ENCODE data around the gene TMPRSS11A. TPM values are rescaled to one million over a fixed set of nuclear protein-coding genes. Genes with fewer than 3 reads are reported as not detected.
A peak's percentile ranks its signal among the peaks of the same experiment; 100 is the strongest.

TMPRSS11A gene
- total and polyA plus RNA-seq, 2 donors (not counting 3 experiments of a cell fraction or from before 2014, with no cell fraction given), result not detected

GRCh38 chr4:67886281-67886680, 77.0 kb downstream of the TMPRSS11A start:
- peak; percentile 70 for TF ChIP-seq FOS (IDR thresholded peaks at IDR 0.05; ENCODE audit: borderline replicate concordance, insufficient read depth, low read length)
- TF ChIP-seq POLR2AphosphoS5 (IDR thresholded peaks at IDR 0.05; ENCODE audit: insufficient read depth, low read depth, low read length), result no peak
- peak; percentile 71 for TF ChIP-seq JUN (IDR thresholded peaks at IDR 0.05; ENCODE audit: borderline replicate concordance, insufficient read depth, insufficient read length, low read depth)
- TF ChIP-seq CTCF (IDR thresholded peaks at IDR 0.05; ENCODE audit: extremely low read depth in 1 of 2, insufficient read depth in 1 of 2, low read depth in 1 of 2, low read length in 2 of 2), result no peak
- peak overlapping the region; percentile 86 for H3K4me2 ChIP-seq (ENCODE audit: insufficient read depth, low read length)
- no peaks in the 10 kb centered on the region for H3K9me3 ChIP-seq (replicated peaks; ENCODE audit: control insufficient read depth, insufficient read depth, low read length)
- H3K9ac ChIP-seq (replicated peaks; ENCODE audit: extremely low read depth, insufficient read depth, low read length), result peak overlapping the region; percentile 82
- peak overlapping the region; percentile 96 for H3K27ac ChIP-seq (ENCODE audit: insufficient read depth, low read depth, low read length)
- H3K36me3 ChIP-seq (ENCODE audit: control insufficient read depth in 2 of 2, extremely low read depth in 1 of 2, insufficient read depth in 2 of 2, low read length in 2 of 2), result no peaks in the 10 kb centered on the region
- ChIA-PET CTCF (interaction anchor here (1.0 to 1.9 kb wide), 6 partner anchors 17 to 185 kb away, joined by 3 to 14 read pairs (median 4); partner anchors contain the start of gene UBA6), POLR2A (no interaction called here)
- peak; percentile 84 for FAIRE-seq
- peak overlapping the region; percentile 62 for H2AFZ ChIP-seq (ENCODE audit: low read depth, low read length)
- H3K4me1 ChIP-seq (ENCODE audit: control insufficient read depth, extremely low read depth, insufficient read depth, low read length), result peaks cover 18% of the 10 kb centered on the region
- intact Hi-C loops (cut with micrococcal nuclease), result loop anchor here (1.0 kb wide), 2 partner anchors 24 to 464 kb away; partner anchors contain the start of gene YTHDC1
- H4K20me1 ChIP-seq (replicated peaks; ENCODE audit: control insufficient read depth, extremely low read depth, insufficient read depth, low read length), result no peaks in the 10 kb centered on the region
- dilution Hi-C loops (cut with MboI; ENCODE audit: extremely low pct_ligation_motif_present, low sequenced_read_pairs), result no loop called here
- H3K9me1 ChIP-seq (replicated peaks; ENCODE audit: control insufficient read depth, extremely low read depth, insufficient read depth, low read length), result no peaks in the 10 kb centered on the region
- peak; percentile 91 for DNase-seq (ENCODE audit: low read depth, low spot score)
- H3K4me3 ChIP-seq (replicated peaks in 1 of 3; ENCODE audit: insufficient read depth in 1 of 3, low read depth in 1 of 3, low read length in 3 of 3), result peak overlapping the region in 1 of 3 experiments; percentile 40
- H3K79me2 ChIP-seq (ENCODE audit: control insufficient read depth, insufficient read depth, low read length), result no peaks in the 10 kb centered on the region
- H3K27me3 ChIP-seq (ENCODE audit: control insufficient read depth in 2 of 2, insufficient read depth in 2 of 2, low read length in 2 of 2), result no peaks in the 10 kb centered on the region
- no TSS peak for BruUV-seq (replicated peaks)

DNA sequence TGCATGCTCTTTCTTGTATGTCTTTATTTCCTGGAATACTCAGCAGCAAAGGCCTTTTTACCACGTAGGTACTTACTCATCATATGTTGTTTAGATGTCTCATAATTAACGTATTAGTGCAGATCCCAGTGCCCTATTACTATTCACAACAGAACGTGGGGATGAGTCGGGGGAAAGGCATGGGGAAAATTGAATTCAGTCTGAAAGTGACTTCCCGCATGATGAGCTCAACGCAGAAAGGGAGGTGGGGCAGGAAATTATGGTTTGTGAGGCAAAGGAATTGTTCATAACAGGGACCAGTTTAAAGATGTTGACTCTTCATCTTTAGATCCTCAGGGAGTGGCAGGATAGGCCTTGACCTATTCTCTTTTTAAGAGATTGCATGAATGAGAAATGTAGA, 77.5 kb downstream of the TMPRSS11A start:
- POLR2A ChIA-PET, result no interaction called here
- intact Hi-C loops (cut with micrococcal nuclease) (loop anchor here (1.0 kb wide), 2 partner anchors 25 to 465 kb away; partner anchors contain the start of gene YTHDC1), dilution Hi-C loops (cut with MboI; ENCODE audit: extremely low pct_ligation_motif_present, low sequenced_read_pairs) (no loop called here)
- H3K9me3 ChIP-seq (replicated peaks; ENCODE audit: control insufficient read depth, insufficient read depth, low read length), result no peaks in the 10 kb centered on the region
- DNase-seq (ENCODE audit: low read depth, low spot score), result peak; percentile 91
- CTCF ChIA-PET, result interaction anchor here (1.0 to 1.9 kb wide), 6 partner anchors 16 to 185 kb away, joined by 3 to 14 read pairs (median 4); partner anchors contain the start of gene UBA6
- peak overlapping the region; percentile 96 for H3K27ac ChIP-seq (ENCODE audit: insufficient read depth, low read depth, low read length)
- TF ChIP-seq JUN (IDR thresholded peaks at IDR 0.05; ENCODE audit: borderline replicate concordance, insufficient read depth, insufficient read length, low read depth) (peak; percentile 40), FOS (IDR thresholded peaks at IDR 0.05; ENCODE audit: borderline replicate concordance, insufficient read depth, low read length) (peak; percentile 76), POLR2A (IDR thresholded peaks at IDR 0.05; ENCODE audit: low read depth, low read length) (no peak)
- no peaks in the 10 kb centered on the region for H3K36me3 ChIP-seq (ENCODE audit: control insufficient read depth in 2 of 2, extremely low read depth in 1 of 2, insufficient read depth in 2 of 2, low read length in 2 of 2)
- H3K27me3 ChIP-seq (ENCODE audit: control insufficient read depth in 2 of 2, insufficient read depth in 2 of 2, low read length in 2 of 2), result no peaks in the 10 kb centered on the region
- BruUV-seq (replicated peaks), result TSS peak; percentile 87
- H3K9me1 ChIP-seq (replicated peaks; ENCODE audit: control insufficient read depth, extremely low read depth, insufficient read depth, low read length), result no peaks in the 10 kb centered on the region
- H3K79me2 ChIP-seq (ENCODE audit: control insufficient read depth, insufficient read depth, low read length), result no peaks in the 10 kb centered on the region
- peak overlapping the region; percentile 82 for H3K9ac ChIP-seq (replicated peaks; ENCODE audit: extremely low read depth, insufficient read depth, low read length)
- H3K4me2 ChIP-seq (ENCODE audit: insufficient read depth, low read length), result peak overlapping the region; percentile 86
- peak overlapping the region; percentile 63 for H2AFZ ChIP-seq (ENCODE audit: low read depth, low read length)
- H3K4me1 ChIP-seq (ENCODE audit: control insufficient read depth, extremely low read depth, insufficient read depth, low read length), result peaks cover 18% of the 10 kb centered on the region
- H3K4me3 ChIP-seq (replicated peaks in 1 of 3; ENCODE audit: insufficient read depth in 1 of 3, low read depth in 1 of 3, low read length in 3 of 3), result peak overlapping the region in 1 of 3 experiments; percentile 40
- FAIRE-seq, result peak; percentile 84
- H4K20me1 ChIP-seq (replicated peaks; ENCODE audit: control insufficient read depth, extremely low read depth, insufficient read depth, low read length), result no peaks in the 10 kb centered on the region

All from endothelial cell of umbilical vein (primary cell).